ENCODE data around the gene CABP4. TPM values are rescaled to one million over a fixed set of nuclear protein-coding genes. Genes with fewer than 3 reads are reported as not detected.
A peak's percentile ranks its signal among the peaks of the same experiment; 100 is the strongest.

The CABP4 gene
- total RNA-seq, 1 experiment from 2014 or later = not detected

DNA sequence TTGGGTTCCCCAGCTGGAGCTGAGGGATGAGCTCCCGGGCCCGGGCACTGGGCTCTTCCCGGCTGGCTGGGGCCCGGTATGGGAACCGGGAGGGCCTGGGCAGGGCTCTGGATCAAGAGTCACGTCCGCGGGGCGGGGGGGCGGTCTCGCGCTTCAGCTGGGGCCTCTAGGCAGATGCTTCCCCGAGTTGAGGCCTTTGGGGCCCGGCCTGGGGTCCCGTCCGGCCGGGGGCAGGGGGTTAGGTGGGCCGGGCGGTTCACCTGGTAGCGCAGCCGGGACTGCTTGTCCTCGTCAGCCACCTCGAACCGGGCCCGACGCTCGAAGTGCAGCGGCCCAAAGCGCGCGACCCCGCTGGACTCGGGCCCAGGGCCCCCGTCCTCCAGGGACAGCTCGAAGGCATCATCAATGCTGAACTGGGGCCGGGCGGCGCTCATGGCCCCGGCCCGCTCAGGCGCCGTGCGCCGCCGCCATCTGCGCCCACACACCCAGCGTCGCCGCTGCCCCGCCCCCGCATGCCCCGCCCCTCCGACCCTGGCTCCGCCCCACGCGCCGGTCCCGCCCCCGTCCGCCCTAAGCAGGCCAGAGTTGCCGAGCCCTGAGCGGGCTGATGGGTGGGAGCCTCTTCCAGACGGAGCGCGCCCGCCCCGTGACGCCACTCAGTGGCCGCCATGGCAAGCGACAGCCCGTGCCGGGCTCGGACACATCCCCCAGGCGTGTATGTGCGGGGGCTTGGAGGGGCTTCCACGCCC, 13.8 kb downstream of the CABP4 start, which contains the start of gene TMEM134 (continued):
- no peak for TF ChIP-seq AR (CRISPR knock-in tag; IDR thresholded peaks at IDR 0.05)
- TF ChIP-seq FOXP1 (CRISPR knock-in tag; IDR thresholded peaks at IDR 0.05; ENCODE audit: borderline replicate concordance) = peak; percentile 55; the same call in 1 of the 2 replicates
- TF ChIP-seq ZNF121 (CRISPR knock-in tag; IDR thresholded peaks at IDR 0.05) = no peak
- TF ChIP-seq, protein P1, sequence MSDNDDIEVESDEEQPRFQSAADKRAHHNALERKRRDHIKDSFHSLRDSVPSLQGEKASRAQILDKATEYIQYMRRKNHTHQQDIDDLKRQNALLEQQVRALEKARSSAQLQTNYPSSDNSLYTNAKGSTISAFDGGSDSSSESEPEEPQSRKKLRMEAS (CRISPR knock-in tag; IDR thresholded peaks at IDR 0.05) = 0 out of 2 replicates have a peak, but pooled peaks have one; percentile 14
- TF ChIP-seq NR3C1 (CRISPR knock-in tag; conservative IDR thresholded peaks at IDR 0.05; ENCODE audit: low read depth) = 0 out of 2 replicates have a peak, but pooled peaks have one; percentile 85
- TF ChIP-seq FOXJ3 (CRISPR knock-in tag; IDR thresholded peaks at IDR 0.05; ENCODE audit: borderline replicate concordance) = no peak
- no peak for TF ChIP-seq ATF1 (CRISPR knock-in tag; IDR thresholded peaks at IDR 0.05)
- no peak for TF ChIP-seq ZNF396 (CRISPR knock-in tag; IDR thresholded peaks at IDR 0.05; ENCODE audit: borderline replicate concordance)
- TF ChIP-seq, protein P2, sequence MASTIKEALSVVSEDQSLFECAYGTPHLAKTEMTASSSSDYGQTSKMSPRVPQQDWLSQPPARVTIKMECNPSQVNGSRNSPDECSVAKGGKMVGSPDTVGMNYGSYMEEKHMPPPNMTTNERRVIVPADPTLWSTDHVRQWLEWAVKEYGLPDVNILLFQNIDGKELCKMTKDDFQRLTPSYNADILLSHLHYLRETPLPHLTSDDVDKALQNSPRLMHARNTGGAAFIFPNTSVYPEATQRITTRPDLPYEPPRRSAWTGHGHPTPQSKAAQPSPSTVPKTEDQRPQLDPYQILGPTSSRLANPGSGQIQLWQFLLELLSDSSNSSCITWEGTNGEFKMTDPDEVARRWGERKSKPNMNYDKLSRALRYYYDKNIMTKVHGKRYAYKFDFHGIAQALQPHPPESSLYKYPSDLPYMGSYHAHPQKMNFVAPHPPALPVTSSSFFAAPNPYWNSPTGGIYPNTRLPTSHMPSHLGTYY (CRISPR knock-in tag; IDR thresholded peaks at IDR 0.05) = no peak
- TF ChIP-seq ARID4B (CRISPR knock-in tag; IDR thresholded peaks at IDR 0.05; ENCODE audit: borderline replicate concordance) = 0 out of 2 replicates have a peak, but pooled peaks have one; percentile 14
- TF ChIP-seq ATF3 (CRISPR knock-in tag; conservative IDR thresholded peaks at IDR 0.05) = no peak
- peak; percentile 53; the same call in 1 of the 2 replicates for TF ChIP-seq KAT7 (CRISPR knock-in tag; IDR thresholded peaks at IDR 0.05; ENCODE audit: borderline replicate concordance)
- no peak for TF ChIP-seq RELA (CRISPR knock-in tag; IDR thresholded peaks at IDR 0.05; ENCODE audit: borderline replicate concordance)
- peak; percentile 25; the same call in 1 of the 2 replicates for TF ChIP-seq ZMAT4 (CRISPR knock-in tag; IDR thresholded peaks at IDR 0.05)
- 0 out of 2 replicates have a peak, but pooled peaks have one; percentile 47 for TF ChIP-seq ETV6 (CRISPR knock-in tag; IDR thresholded peaks at IDR 0.05)
- TF ChIP-seq USF2 (CRISPR knock-in tag; IDR thresholded peaks at IDR 0.05) = peak; percentile 44; the same call in 1 of the 2 replicates
- TF ChIP-seq SP1 (CRISPR knock-in tag; conservative IDR thresholded peaks at IDR 0.05) = peak; percentile 100
- no peak; the same call in 1 of the 2 replicates for TF ChIP-seq FOXK1 (CRISPR knock-in tag; IDR thresholded peaks at IDR 0.05)
- TF ChIP-seq, protein P3, sequence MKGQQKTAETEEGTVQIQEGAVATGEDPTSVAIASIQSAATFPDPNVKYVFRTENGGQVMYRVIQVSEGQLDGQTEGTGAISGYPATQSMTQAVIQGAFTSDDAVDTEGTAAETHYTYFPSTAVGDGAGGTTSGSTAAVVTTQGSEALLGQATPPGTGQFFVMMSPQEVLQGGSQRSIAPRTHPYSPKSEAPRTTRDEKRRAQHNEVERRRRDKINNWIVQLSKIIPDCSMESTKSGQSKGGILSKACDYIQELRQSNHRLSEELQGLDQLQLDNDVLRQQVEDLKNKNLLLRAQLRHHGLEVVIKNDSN (CRISPR knock-in tag; IDR thresholded peaks at IDR 0.05) = peak; percentile 48
